IMR-90 (cell line): ENCODE data around the gene HDAC9. TPM values are rescaled to one million over a fixed set of nuclear protein-coding genes. Genes with fewer than 3 reads are reported as not detected.
A peak's percentile ranks its signal among the peaks of the same experiment; 100 is the strongest.

Experiments
- ATAC-seq: fragments of 200-7000 bp; cut with Tn5 transposase; 2 replicates; pipeline ENCODE4 v1.9.1; 2020; ENCODE audit warnings: low read depth, mild to moderate bottlenecking, moderate library complexity
- Bru-seq: library from RNA; stranded (reverse); fragments of 400-500 nt; gene quantifications from one replicate; lab custom pipeline; 2021; lab: Mats Ljungman, UMichigan
- BruChase-seq, 2 experiments: library from RNA; stranded (reverse); fragments of 400-500 nt; gene quantifications; one replicate each; lab custom pipeline; 2021; lab: Mats Ljungman, UMichigan
- BruUV-seq: library from RNA; stranded (reverse); fragments of 400-500 nt; replicated peaks from 2 replicates; lab custom pipeline; 2021; lab: Mats Ljungman, UMichigan
- CTCF ChIA-PET: fragments of 300-600 bp; formaldehyde crosslinking; extraction: SDS; loops from one replicate; lab custom pipeline; 2021; ENCODE audit warnings: antibody characterized with exemption; lab: Yijun Ruan, JAX
- POLR2A ChIA-PET: fragments of 300-600 bp; sonication (Branson Sonifier 250); formaldehyde crosslinking; loops from one replicate; lab custom pipeline; 2022; ENCODE audit warnings: antibody characterized with exemption; ENCODE audit not compliant: unreplicated experiment; lab: Charles Lee
- DNase-seq: peaks from one replicate; pipeline ENCODE4 v3.0.0; 2013
- H2AFZ ChIP-seq: replicated peaks from 2 replicates; pipeline ENCODE3; 2013; ENCODE audit warnings: low read length, mild to moderate bottlenecking; ENCODE audit not compliant: poor library complexity
- H2AK5ac ChIP-seq: 2 replicates; pipeline ENCODE4 v1.6.1; 2013; ENCODE audit warnings: low read depth, low read length, inconsistent platforms
- H2AK9ac ChIP-seq: replicated peaks from 2 replicates; pipeline ENCODE3; 2013; ENCODE audit warnings: mild to moderate bottlenecking, low read depth, low read length, moderate library complexity; ENCODE audit not compliant: poor library complexity
- H2BK120ac ChIP-seq: 2 replicates; pipeline ENCODE4 v1.6.1; 2013; ENCODE audit warnings: low read depth, low read length, inconsistent platforms
- H2BK15ac ChIP-seq: 3 replicates; pipeline ENCODE4 v1.6.1; 2013; ENCODE audit warnings: low read depth, low read length, inconsistent platforms
- H2BK20ac ChIP-seq: 2 replicates; pipeline ENCODE4 v1.6.1; 2013; ENCODE audit warnings: low read depth, mild to moderate bottlenecking, inconsistent platforms, low read length, moderate library complexity
- H2BK5ac ChIP-seq: 2 replicates; pipeline ENCODE4 v1.6.1; 2013; ENCODE audit warnings: mild to moderate bottlenecking, low read depth, low read length, inconsistent platforms; ENCODE audit not compliant: poor library complexity, severe bottlenecking
- H3K14ac ChIP-seq: replicated peaks from 2 replicates; pipeline ENCODE4 v1.6.1; 2013; ENCODE audit warnings: low read depth, low read length, inconsistent platforms
- H3K18ac ChIP-seq: 2 replicates; pipeline ENCODE4 v1.6.1; 2013; ENCODE audit warnings: low read depth, low read length, control low read depth
- H3K23ac ChIP-seq: 2 replicates; pipeline ENCODE4 v1.6.1; 2013; ENCODE audit warnings: low read depth, low read length, inconsistent platforms
- H3K27ac ChIP-seq: 2 replicates; pipeline ENCODE4 v1.5.1; 2013; ENCODE audit warnings: mild to moderate bottlenecking, control low read depth, low read length; ENCODE audit not compliant: insufficient read depth
- H3K27me3 ChIP-seq: 2 replicates; pipeline ENCODE4 v1.6.1; 2013; ENCODE audit warnings: low read length; ENCODE audit not compliant: control insufficient read depth, insufficient read depth
- H3K36me3 ChIP-seq: 2 replicates; pipeline ENCODE4 v1.6.1; 2013; ENCODE audit warnings: low read length, mixed read lengths; ENCODE audit not compliant: control insufficient read depth, insufficient read depth
- H3K4ac ChIP-seq: 2 replicates; pipeline ENCODE4 v1.6.1; 2013; ENCODE audit warnings: low read depth, low read length, inconsistent platforms
- H3K4me1 ChIP-seq: 2 replicates; pipeline ENCODE4 v1.6.1; 2013; ENCODE audit warnings: low read length, mixed read lengths; ENCODE audit not compliant: control insufficient read depth, insufficient read depth
- H3K4me2 ChIP-seq: 2 replicates; pipeline ENCODE4 v1.6.1; 2013; ENCODE audit warnings: low read depth, mild to moderate bottlenecking, control low read depth, low read length, moderate library complexity
- H3K4me3 ChIP-seq: 2 replicates; pipeline ENCODE4 v1.5.1; 2013; ENCODE audit warnings: low read depth, mild to moderate bottlenecking, control low read depth, low read length, moderate library complexity; ENCODE audit not compliant: insufficient read depth
- H3K56ac ChIP-seq: 2 replicates; pipeline ENCODE4 v1.6.1; 2013; ENCODE audit warnings: low read length, inconsistent platforms; ENCODE audit not compliant: insufficient read depth; ENCODE audit errors: extremely low read depth
- H3K79me1 ChIP-seq, 2 experiments: 2 replicates each; pipeline ENCODE4 v1.6.1; 2013; ENCODE audit warnings: low read length in 2 of 2, inconsistent platforms in 1 of 2, low read depth in 1 of 2
- H3K9ac ChIP-seq: 2 replicates; pipeline ENCODE4 v1.6.1; 2013; ENCODE audit warnings: low read depth, low read length, control low read depth
- H3K9me1 ChIP-seq: 2 replicates; pipeline ENCODE4 v1.6.1; 2013; ENCODE audit warnings: low read length, inconsistent platforms; ENCODE audit not compliant: insufficient read depth
- H3K9me3 ChIP-seq: 2 replicates; pipeline ENCODE4 v1.6.1; 2013; ENCODE audit warnings: low read length; ENCODE audit not compliant: control insufficient read depth, insufficient read depth
- H4K20me1 ChIP-seq: 2 replicates; pipeline ENCODE4 v1.6.1; 2013; ENCODE audit warnings: low read length, inconsistent platforms; ENCODE audit not compliant: insufficient read depth
- H4K5ac ChIP-seq: 2 replicates; pipeline ENCODE4 v1.6.1; 2013; ENCODE audit warnings: mild to moderate bottlenecking, low read depth, low read length, control low read depth
- H4K8ac ChIP-seq, 2 experiments: 2 replicates each; pipeline ENCODE4 v1.6.1; 2013; ENCODE audit warnings: low read depth in 2 of 2, low read length in 2 of 2, control low read depth in 1 of 2, inconsistent platforms in 1 of 2
- H4K91ac ChIP-seq: 2 replicates; pipeline ENCODE4 v1.6.1; 2013; ENCODE audit warnings: low read depth, low read length, inconsistent platforms; ENCODE audit not compliant: insufficient read depth
- BHLHE40 ChIP-seq: fragments of 150-350 bp; IDR thresholded peaks from 2 replicates; pipeline ENCODE4 v1.6.1; 2016; ENCODE audit warnings: mild to moderate bottlenecking, low read depth, low read length
- CEBPB ChIP-seq: IDR thresholded peaks from 2 replicates; pipeline ENCODE4 v1.6.1; 2012; ENCODE audit warnings: low read depth, low read length, improper control_type of control experiment
- CHD1 ChIP-seq: IDR thresholded peaks from 2 replicates; pipeline ENCODE4 v1.6.1; 2012; ENCODE audit warnings: low read depth, low read length, improper control_type of control experiment
- ELK1 ChIP-seq: fragments of 150-350 bp; IDR thresholded peaks from 2 replicates; pipeline ENCODE4 v1.6.1; 2016; ENCODE audit warnings: low read depth, mild to moderate bottlenecking, low read length, moderate library complexity, borderline replicate concordance
- FOS ChIP-seq: fragments of 150-350 bp; IDR thresholded peaks from 2 replicates; pipeline ENCODE4 v1.6.1; 2016; ENCODE audit warnings: low read depth, low read length
- MAFK ChIP-seq: IDR thresholded peaks from 2 replicates; pipeline ENCODE4 v1.6.1; 2012; ENCODE audit warnings: low read depth, low read length, improper control_type of control experiment
- MAZ ChIP-seq: IDR thresholded peaks from 2 replicates; pipeline ENCODE4 v1.6.1; 2012; ENCODE audit warnings: low read depth, mild to moderate bottlenecking, low read length, improper control_type of control experiment, moderate library complexity, borderline replicate concordance
- MXI1 ChIP-seq: IDR thresholded peaks from 2 replicates; pipeline ENCODE4 v1.6.1; 2012; ENCODE audit warnings: low read depth, mild to moderate bottlenecking, low read length, moderate library complexity, borderline replicate concordance
- POLR2A ChIP-seq: IDR thresholded peaks from 2 replicates; pipeline ENCODE4 v1.6.1; 2012; ENCODE audit warnings: mild to moderate bottlenecking, low read depth, low read length
- RAD21 ChIP-seq: IDR thresholded peaks from 2 replicates; pipeline ENCODE4 v1.6.1; 2012; ENCODE audit warnings: low read length, improper control_type of control experiment
- RCOR1 ChIP-seq: IDR thresholded peaks from 2 replicates; pipeline ENCODE4 v1.6.1; 2012; ENCODE audit warnings: mild to moderate bottlenecking, low read length, improper control_type of control experiment; ENCODE audit not compliant: insufficient replicate concordance
- RFX5 ChIP-seq: IDR thresholded peaks from 2 replicates; pipeline ENCODE4 v1.8.0; 2012; ENCODE audit warnings: low read depth, mild to moderate bottlenecking, low read length, moderate library complexity
- SMC3 ChIP-seq: fragments of 150-350 bp; IDR thresholded peaks from 2 replicates; pipeline ENCODE4 v1.6.1; 2016; ENCODE audit warnings: low read depth, mild to moderate bottlenecking, antibody characterized with exemption, low read length, moderate library complexity
- USF2 ChIP-seq: fragments of 150-350 bp; IDR thresholded peaks from 2 replicates; pipeline ENCODE4 v1.6.1; 2017; ENCODE audit warnings: mild to moderate bottlenecking, antibody characterized with exemption, low read length, low read depth
- WGBS, 2 experiments: methylation state at CpG; one replicate each; pipeline versions ENCODE4 v1.1.5 to v1.1.7; 2013; ENCODE audit warnings: missing lambda C conversion rate in 2 of 2; ENCODE audit not compliant: insufficient read length in 1 of 2; ENCODE audit errors: extremely low coverage in 2 of 2; 5-methylcytosine and 5-hydroxymethylcytosine counted together
- dilution Hi-C: fragments of 300-500 bp; cut with HindIII; formaldehyde crosslinking; loops from one replicate; pipeline ENCODE4 v1.14.3; 2018; ENCODE audit warnings: low sequenced_read_pairs; ENCODE audit not compliant: unreplicated experiment
- in situ Hi-C: fragments of 300-500 bp; cut with MboI; formaldehyde crosslinking; loops from 3 replicates; pipeline ENCODE4 v1.14.3; 2019; ENCODE audit warnings: low sequenced_read_pairs, inconsistent platforms, mixed read lengths
- intact Hi-C: fragments of 100-400 bp; cut with micrococcal nuclease; formaldehyde crosslinking; loops from 2 replicates; pipeline ENCODE4 v1.10.0; 2022
- long read RNA-seq: library from polyadenylated mRNA; unstranded; transcript quantifications from one replicate; pipeline ENCODE4 v2.0.0, GENCODE V29; 2021; ENCODE audit not compliant: unreplicated experiment
- polyA plus RNA-seq, 3 experiments: library from polyadenylated mRNA; depleted of rRNA; stranded (reverse); fragments of >200 nt; gene quantifications; 2 replicates each; pipeline ENCODE4 v1.2.3, GENCODE V29; 2012; ENCODE audit warnings: low replicate concordance in 1 of 3
- total RNA-seq: library from RNA; depleted of rRNA; stranded (reverse); fragments of >200 nt; gene quantifications from 2 replicates; pipeline ENCODE4 v1.2.3, GENCODE V29; 2012; rRNA removed

Gene HDAC9
- total RNA-seq: 24.2 and 24.7 TPM in 2 replicates
- 4.3 TPM in 2 replicates for polyA plus RNA-seq (2012; rRNA removed)
- polyA plus RNA-seq (2012; cell fraction: cytosol; rRNA removed): 1.3 and 1.4 TPM in 2 replicates
- polyA plus RNA-seq (2012; cell fraction: nucleus; rRNA removed; ENCODE audit: low replicate concordance): 2.1 and 8.5 TPM in 2 replicates
- Bru-seq, nascent RNA: percentile 24 among the genes with signal in this experiment
- percentile 14 among the genes with signal in this experiment for BruChase-seq, experiment 1, labeled RNA remaining after a 6-hour chase
- percentile 16 among the genes with signal in this experiment for BruChase-seq, experiment 2, labeled RNA remaining after a 2-hour chase
- long read RNA-seq, partial matches to known transcripts: 0 of 2 reads
- long read RNA-seq, other reads (novel, unspliced or antisense): 2 of 2 reads

- H4K91ac ChIP-seq: no peak within 1 kb of the TSS
- H3K27me3 ChIP-seq: no peaks in the 10 kb centered on the region
- H2BK15ac ChIP-seq: peak within 1 kb of the TSS; percentile 9; the same call in 1 of the 3 replicates
- CTCF ChIA-PET: no interaction called here
- peak within 1 kb of the TSS; percentile 84 for H3K4me2 ChIP-seq
- H3K36me3 ChIP-seq: no peaks in the 10 kb centered on the region
- H3K14ac ChIP-seq: peak within 1 kb of the TSS; percentile 89
- H3K9me3 ChIP-seq: no peaks in the 10 kb centered on the region
- peak within 1 kb of the TSS; percentile 62; the same call in 1 of the 2 replicates for H2BK120ac ChIP-seq
- intact Hi-C loops: no loop called here
- H4K8ac ChIP-seq: peak within 1 kb of the TSS in 1 of 2 experiments; percentile 36; a peak in 1 of 4 replicates
- no peaks in the 10 kb centered on the region; the same call in 1 of the 2 replicates for H3K4me1 ChIP-seq
- peak within 1 kb of the TSS; percentile 33 for H2BK5ac ChIP-seq
- in situ Hi-C loops: no loop called here
- H3K18ac ChIP-seq: no peak within 1 kb of the TSS
- H4K5ac ChIP-seq: no peak within 1 kb of the TSS
- H3K4ac ChIP-seq: peak within 1 kb of the TSS; percentile 74; the same call in 1 of the 2 replicates
- H2AK9ac ChIP-seq: no peak within 1 kb of the TSS
- BruUV-seq: no TSS peak
- POLR2A ChIA-PET: no interaction called here
- peak within 1 kb of the TSS; percentile 29; the same call in 1 of the 2 replicates for H3K4me3 ChIP-seq
- H3K56ac ChIP-seq: no peak within 1 kb of the TSS; the same call in 1 of the 2 replicates
- H3K27ac ChIP-seq: no peak within 1 kb of the TSS
- no peaks in the 10 kb centered on the region; the same call in 1 of the 2 replicates for H3K9me1 ChIP-seq
- H2AK5ac ChIP-seq: no peak within 1 kb of the TSS
- H3K23ac ChIP-seq: peak within 1 kb of the TSS; percentile 58
- no peaks in the 10 kb centered on the region for H4K20me1 ChIP-seq
- H2BK20ac ChIP-seq: peak within 1 kb of the TSS; percentile 53
- ATAC-seq (peak; percentile 66), DNase-seq (peak; percentile 48)
- H2AFZ ChIP-seq: peak within 1 kb of the TSS; percentile 83
- no peak within 1 kb of the TSS for H3K9ac ChIP-seq
- dilution Hi-C loops: no loop called here
- WGBS, 2 experiments: 0% methylated on average over 4 of the region's 18 CpGs; no CpG with 5 or more reads in 1 of the 2 experiments
- 0 out of 4 replicates have a peak, but pooled peaks cover 0 to 4% of the 10 kb centered on the region in 2 experiments for H3K79me1 ChIP-seq
- TF ChIP-seq MAFK (no peak), RFX5 (no peak), ELK1 (no peak), RCOR1 (no peak), POLR2A (no peak), MAZ (no peak), USF2 (no peak), CEBPB (no peak), BHLHE40 (no peak), MXI1 (no peak), FOS (no peak), SMC3 (no peak), CHD1 (no peak), RAD21 (no peak)
These were observed at the start of gene HDAC9 for GRCh38 chr7:18495412-18496340. Gene HDAC9 (plus strand): TSS chr7:18495749. CDS start chr7:18496303, 554 bp downstream.
